ENCODE measurements around the gene FAF1. TPM values are rescaled to one million over a fixed set of nuclear protein-coding genes. Genes with fewer than 3 reads are reported as not detected.

Gene FAF1
- polyA plus RNA-seq, 1 of the 3 experiments (the other 2 are of a cell fraction) = 8.7 TPM

- WGBS (ENCODE audit: low lambda C conversion rate) = 100% methylated on average over 2 of the region's 2 CpGs
- H3K36me3 ChIP-seq (replicated peaks in 1 of 2; ENCODE audit: control insufficient read depth in 1 of 2, insufficient read depth in 2 of 2, low read length in 1 of 2) = peaks cover 2 to 3% of the 10 kb centered on the region in 2 experiments
- no peak overlapping the region for H3K4me3 ChIP-seq (ENCODE audit: low read depth in 2 of 2, low read length in 1 of 2)
- no peaks in the 10 kb centered on the region for H3K79me2 ChIP-seq (ENCODE audit: insufficient read depth)
- CTCF ChIA-PET = no interaction called here
- H3K9ac ChIP-seq = no peak overlapping the region
- POLR2A ChIA-PET = no interaction called here
- H3K27me3 ChIP-seq (ENCODE audit: insufficient read depth) = no peaks in the 10 kb centered on the region
- TF ChIP-seq JUND (IDR thresholded peaks at IDR 0.05) (no peak), ELF1 (IDR thresholded peaks at IDR 0.05) (no peak), SIN3A (IDR thresholded peaks at IDR 0.05; ENCODE audit: borderline replicate concordance, low read depth, low read length) (no peak), EP300 (IDR thresholded peaks at IDR 0.05; ENCODE audit: borderline replicate concordance in 1 of 2, low read depth in 1 of 2, low read length in 1 of 2) (no peak), RCOR1 (IDR thresholded peaks at IDR 0.05; ENCODE audit: low read length) (no peak), POLR2AphosphoS5 (IDR thresholded peaks at IDR 0.05; ENCODE audit: low read depth, low read length) (no peak), RFX5 (IDR thresholded peaks at IDR 0.05; ENCODE audit: low read length) (no peak), GATA2 (CRISPR knock-in tag; IDR thresholded peaks at IDR 0.05) (no peak), REST (IDR thresholded peaks at IDR 0.05; ENCODE audit: low read depth, low read length) (no peak), SMC3 (IDR thresholded peaks at IDR 0.05; ENCODE audit: low read depth, low read length) (no peak), RAD21 (IDR thresholded peaks at IDR 0.05; ENCODE audit: low read length) (no peak), IRF3 (IDR thresholded peaks at IDR 0.05; ENCODE audit: low read depth, low read length) (no peak), TEAD4 (IDR thresholded peaks at IDR 0.05; ENCODE audit: borderline replicate concordance, insufficient read depth) (no peak), MXI1 (IDR thresholded peaks at IDR 0.05; ENCODE audit: low read depth, low read length) (no peak)
- TF ChIP-seq, protein P1, sequence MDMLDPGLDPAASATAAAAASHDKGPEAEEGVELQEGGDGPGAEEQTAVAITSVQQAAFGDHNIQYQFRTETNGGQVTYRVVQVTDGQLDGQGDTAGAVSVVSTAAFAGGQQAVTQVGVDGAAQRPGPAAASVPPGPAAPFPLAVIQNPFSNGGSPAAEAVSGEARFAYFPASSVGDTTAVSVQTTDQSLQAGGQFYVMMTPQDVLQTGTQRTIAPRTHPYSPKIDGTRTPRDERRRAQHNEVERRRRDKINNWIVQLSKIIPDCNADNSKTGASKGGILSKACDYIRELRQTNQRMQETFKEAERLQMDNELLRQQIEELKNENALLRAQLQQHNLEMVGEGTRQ (IDR thresholded peaks at IDR 0.05; ENCODE audit: borderline replicate concordance, low read depth, low read length) = no peak
- TF ChIP-seq, protein P2, sequence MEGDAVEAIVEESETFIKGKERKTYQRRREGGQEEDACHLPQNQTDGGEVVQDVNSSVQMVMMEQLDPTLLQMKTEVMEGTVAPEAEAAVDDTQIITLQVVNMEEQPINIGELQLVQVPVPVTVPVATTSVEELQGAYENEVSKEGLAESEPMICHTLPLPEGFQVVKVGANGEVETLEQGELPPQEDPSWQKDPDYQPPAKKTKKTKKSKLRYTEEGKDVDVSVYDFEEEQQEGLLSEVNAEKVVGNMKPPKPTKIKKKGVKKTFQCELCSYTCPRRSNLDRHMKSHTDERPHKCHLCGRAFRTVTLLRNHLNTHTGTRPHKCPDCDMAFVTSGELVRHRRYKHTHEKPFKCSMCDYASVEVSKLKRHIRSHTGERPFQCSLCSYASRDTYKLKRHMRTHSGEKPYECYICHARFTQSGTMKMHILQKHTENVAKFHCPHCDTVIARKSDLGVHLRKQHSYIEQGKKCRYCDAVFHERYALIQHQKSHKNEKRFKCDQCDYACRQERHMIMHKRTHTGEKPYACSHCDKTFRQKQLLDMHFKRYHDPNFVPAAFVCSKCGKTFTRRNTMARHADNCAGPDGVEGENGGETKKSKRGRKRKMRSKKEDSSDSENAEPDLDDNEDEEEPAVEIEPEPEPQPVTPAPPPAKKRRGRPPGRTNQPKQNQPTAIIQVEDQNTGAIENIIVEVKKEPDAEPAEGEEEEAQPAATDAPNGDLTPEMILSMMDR (IDR thresholded peaks at IDR 0.05) = no peak
- no peaks in the 10 kb centered on the region for H4K20me1 ChIP-seq (ENCODE audit: insufficient read depth)
- H3K27ac ChIP-seq (ENCODE audit: low read depth in 2 of 2, low read length in 1 of 2) = no peak overlapping the region
- H3K9me2 ChIP-seq = no peaks in the 10 kb centered on the region
- no peak overlapping the region for H2AFZ ChIP-seq (ENCODE audit: low read depth)
- no peaks in the 10 kb centered on the region for H3K4me1 ChIP-seq (ENCODE audit: control insufficient read depth in 1 of 2, insufficient read depth in 2 of 2, low read depth in 1 of 2, low read length in 1 of 2)
- no peak overlapping the region for H3K4me2 ChIP-seq
- H3F3A ChIP-seq (replicated peaks; ENCODE audit: insufficient read depth) = no peaks in the 10 kb centered on the region
- DNase-seq = no peak
- H3K9me3 ChIP-seq = no peaks in the 10 kb centered on the region
These were observed 313.5 kb downstream of the FAF1 start for GRCh38 chr1:50646526-50646925.
